Calu3 (cell line): ENCODE measurements around the gene TXNRD1. TPM values are rescaled to one million over a fixed set of nuclear protein-coding genes. Genes with fewer than 3 reads are reported as not detected.

Experiments
- BruUV-seq: library from RNA; stranded (reverse); fragments of 400-500 nt; replicated peaks from 2 replicates; lab custom pipeline; 2021; lab: Mats Ljungman, UMichigan
- CTCF ChIA-PET: fragments of 300-600 bp; sonication (Branson Sonifier 250); formaldehyde crosslinking; loops from one replicate; lab custom pipeline; 2022; ENCODE audit warnings: antibody characterized with exemption; lab: Charles Lee
- DNase-seq: peaks from one replicate; pipeline ENCODE4 v3.0.0; 2022
- H3K27ac Mint-ChIP-seq: one replicate; pipeline ENCODE4 v1.8.0; 2022; ENCODE audit warnings: mixed read lengths; ENCODE audit not compliant: unreplicated experiment
- H3K27me3 Mint-ChIP-seq: one replicate; pipeline ENCODE4 v1.8.0; 2022; ENCODE audit warnings: mixed read lengths; ENCODE audit not compliant: unreplicated experiment
- H3K36me3 Mint-ChIP-seq: one replicate; pipeline ENCODE4 v1.8.0; 2022; ENCODE audit warnings: mild to moderate bottlenecking, moderate library complexity, mixed read lengths; ENCODE audit not compliant: insufficient read depth, unreplicated experiment
- H3K4me1 Mint-ChIP-seq: one replicate; pipeline ENCODE4 v1.8.0; 2022; ENCODE audit warnings: mild to moderate bottlenecking, low read depth, mixed read lengths; ENCODE audit not compliant: unreplicated experiment
- H3K4me3 Mint-ChIP-seq: one replicate; pipeline ENCODE4 v1.8.0; 2022; ENCODE audit warnings: mild to moderate bottlenecking, low read depth, moderate library complexity, mixed read lengths; ENCODE audit not compliant: unreplicated experiment
- H3K9me3 Mint-ChIP-seq: one replicate; pipeline ENCODE4 v1.8.0; 2022; ENCODE audit warnings: low read depth, mixed read lengths; ENCODE audit not compliant: unreplicated experiment
- CTCF ChIP-seq: fragments of 200-600 bp; IDR thresholded peaks from one replicate; pipeline ENCODE4 v1.8.0; 2022; ENCODE audit warnings: antibody characterized with exemption; ENCODE audit not compliant: unreplicated experiment
- intact Hi-C: fragments of 100-400 bp; cut with micrococcal nuclease; formaldehyde crosslinking; loops from one replicate; pipeline ENCODE4 v1.10.0; 2022; ENCODE audit not compliant: unreplicated experiment
- total RNA-seq: library from RNA; stranded (reverse); gene quantifications from 2 replicates; pipeline ENCODE4 v1.2.3, GENCODE V29; 2022

Gene TXNRD1
- total RNA-seq, 1 experiment from 2014 or later, result 262 TPM

GRCh38 chr12:104274811-104275210 lies 59.2 kb downstream of the TXNRD1 start:
- no peak for DNase-seq
- no TSS peak for BruUV-seq
- CTCF ChIA-PET, result interaction anchor here (2.0 kb wide), 1 partner anchor 10 kb away, joined by 5 read pairs; no protein-coding TSS in a partner anchor

GRCh38 chr12:104275689-104276088 lies 60.1 kb downstream of the TXNRD1 start:
- Mint-ChIP-seq H3K4me3 (peak overlapping the region; percentile 51), H3K27me3 (no peaks in the 10 kb centered on the region), H3K9me3 (no peaks in the 10 kb centered on the region), H3K27ac (peak overlapping the region; percentile 50), H3K4me1 (peaks cover 54% of the 10 kb centered on the region), H3K36me3 (peaks cover 16% of the 10 kb centered on the region)
- no peak for DNase-seq
- no peak for TF ChIP-seq CTCF
- BruUV-seq, result no TSS peak
- CTCF ChIA-PET, result interaction anchor here (0.7 to 2.3 kb wide), 4 partner anchors 9 to 37 kb away, joined by 3 to 14 read pairs (median 4); no protein-coding TSS in a partner anchor
- intact Hi-C loops, result no loop called here

More at GRCh38 chr12:104274811-104275210, 59.2 kb downstream of the TXNRD1 start:
- no peak for TF ChIP-seq CTCF
- Mint-ChIP-seq H3K36me3 (peaks cover 8% of the 10 kb centered on the region), H3K27me3 (no peaks in the 10 kb centered on the region), H3K9me3 (no peaks in the 10 kb centered on the region), H3K4me1 (peaks cover 45% of the 10 kb centered on the region), H3K4me3 (no peak overlapping the region), H3K27ac (no peak overlapping the region)
- intact Hi-C loops, result no loop called here

GRCh38 chr12:104276273-104277131 lies 60.9 kb downstream of the TXNRD1 start:
- no peak for DNase-seq
- Mint-ChIP-seq H3K4me3 (peak overlapping the region; percentile 51), H3K27ac (peak overlapping the region; percentile 50), H3K9me3 (peaks cover 4% of the 10 kb centered on the region), H3K4me1 (peaks cover 58% of the 10 kb centered on the region), H3K36me3 (peaks cover 19% of the 10 kb centered on the region), H3K27me3 (no peaks in the 10 kb centered on the region)
- no peak for TF ChIP-seq CTCF
- intact Hi-C loops, result no loop called here
- CTCF ChIA-PET, result interaction anchor here (0.7 to 2.3 kb wide), 8 partner anchors 8 to 677 kb away, joined by 3 to 14 read pairs (median 4); partner anchors contain the start of gene NFYB
- no TSS peak for BruUV-seq

- Mint-ChIP-seq H3K36me3 (peaks cover 11% of the 10 kb centered on the region), H3K27ac (peak overlapping the region; percentile 37), H3K4me1 (peaks cover 55% of the 10 kb centered on the region), H3K27me3 (no peaks in the 10 kb centered on the region), H3K9me3 (peaks cover 6% of the 10 kb centered on the region), H3K4me3 (no peak overlapping the region)
- no TSS peak for BruUV-seq
- TF ChIP-seq CTCF, result no peak
- intact Hi-C loops, result no loop called here
- no peak for DNase-seq
- CTCF ChIA-PET, result no interaction called here
Measured at GRCh38 chr12:104279164-104279563, 63.6 kb downstream of the TXNRD1 start.
